Mesothelial cell of epicardium (in vitro differentiated cells): ENCODE results near the gene COMMD3. TPM values are rescaled to one million over a fixed set of nuclear protein-coding genes. Genes with fewer than 3 reads are reported as not detected.

Source experiments
- DNase-seq, 2 experiments: peaks; one replicate each; pipeline ENCODE4 v3.0.0; 2021; ENCODE audit warnings: low spot score in 2 of 2; ENCODE audit not compliant: unreplicated experiment in 2 of 2
- H3K27ac Mint-ChIP-seq: 2 replicates; pipeline ENCODE4 v1.8.0; 2021; ENCODE audit warnings: mixed read lengths
- H3K27me3 Mint-ChIP-seq: 2 replicates; pipeline ENCODE4 v1.8.0; 2021; ENCODE audit warnings: low read depth, mixed read lengths
- H3K36me3 Mint-ChIP-seq: 2 replicates; pipeline ENCODE4 v1.8.0; 2021; ENCODE audit warnings: mixed read lengths
- H3K4me1 Mint-ChIP-seq: 2 replicates; pipeline ENCODE4 v1.8.0; 2021; ENCODE audit warnings: mixed read lengths
- H3K4me3 Mint-ChIP-seq: 2 replicates; pipeline ENCODE4 v1.8.0; 2021; ENCODE audit warnings: mild to moderate bottlenecking, moderate library complexity, mixed read lengths
- H3K9me3 Mint-ChIP-seq: 2 replicates; pipeline ENCODE4 v1.8.0; 2021; ENCODE audit warnings: mixed read lengths
- total RNA-seq: library from RNA; stranded (reverse); gene quantifications from 3 replicates; pipeline ENCODE4 v1.2.1, GENCODE V29; 2021
- TF ChIP-seq, protein P1 (sequence below): fragments of 200-600 bp; sonication (generic); IDR thresholded peaks from one replicate; pipeline ENCODE4 v1.5.0; 2021; ENCODE audit warnings: antibody characterized with exemption; ENCODE audit not compliant: unreplicated experiment

Gene COMMD3
- total RNA-seq, 1 donor from 2014 or later = 57.3 TPM

DNA sequence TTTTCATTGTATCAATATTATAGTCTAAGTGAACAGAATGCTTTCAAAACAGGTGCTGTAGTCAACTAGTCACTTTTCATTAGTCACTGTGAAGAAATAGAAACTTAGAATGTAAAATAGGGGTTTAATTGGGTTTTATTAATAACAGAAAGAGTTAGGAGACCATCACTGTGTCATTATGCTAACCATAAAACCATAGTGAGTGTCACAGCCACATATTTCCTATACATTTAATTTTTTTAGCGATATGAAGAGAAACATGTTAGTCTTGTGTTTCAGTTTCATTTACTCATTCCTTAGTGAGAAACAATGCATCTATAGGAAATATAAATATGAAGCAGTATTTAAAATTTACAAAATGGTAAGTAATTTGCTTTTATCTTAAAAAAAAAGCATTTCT, 51.3 kb downstream of the COMMD3 start:
- H3K27ac Mint-ChIP-seq = no peak overlapping the region
- TF ChIP-seq, protein P1, sequence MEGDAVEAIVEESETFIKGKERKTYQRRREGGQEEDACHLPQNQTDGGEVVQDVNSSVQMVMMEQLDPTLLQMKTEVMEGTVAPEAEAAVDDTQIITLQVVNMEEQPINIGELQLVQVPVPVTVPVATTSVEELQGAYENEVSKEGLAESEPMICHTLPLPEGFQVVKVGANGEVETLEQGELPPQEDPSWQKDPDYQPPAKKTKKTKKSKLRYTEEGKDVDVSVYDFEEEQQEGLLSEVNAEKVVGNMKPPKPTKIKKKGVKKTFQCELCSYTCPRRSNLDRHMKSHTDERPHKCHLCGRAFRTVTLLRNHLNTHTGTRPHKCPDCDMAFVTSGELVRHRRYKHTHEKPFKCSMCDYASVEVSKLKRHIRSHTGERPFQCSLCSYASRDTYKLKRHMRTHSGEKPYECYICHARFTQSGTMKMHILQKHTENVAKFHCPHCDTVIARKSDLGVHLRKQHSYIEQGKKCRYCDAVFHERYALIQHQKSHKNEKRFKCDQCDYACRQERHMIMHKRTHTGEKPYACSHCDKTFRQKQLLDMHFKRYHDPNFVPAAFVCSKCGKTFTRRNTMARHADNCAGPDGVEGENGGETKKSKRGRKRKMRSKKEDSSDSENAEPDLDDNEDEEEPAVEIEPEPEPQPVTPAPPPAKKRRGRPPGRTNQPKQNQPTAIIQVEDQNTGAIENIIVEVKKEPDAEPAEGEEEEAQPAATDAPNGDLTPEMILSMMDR = no peak
- DNase-seq = no peak
- H3K36me3 Mint-ChIP-seq = no peaks in the 10 kb centered on the region
- no peaks in the 10 kb centered on the region for H3K9me3 Mint-ChIP-seq
- no peak overlapping the region for H3K4me3 Mint-ChIP-seq
- no peaks in the 10 kb centered on the region for H3K27me3 Mint-ChIP-seq
- peaks cover 6% of the 10 kb centered on the region for H3K4me1 Mint-ChIP-seq

DNA sequence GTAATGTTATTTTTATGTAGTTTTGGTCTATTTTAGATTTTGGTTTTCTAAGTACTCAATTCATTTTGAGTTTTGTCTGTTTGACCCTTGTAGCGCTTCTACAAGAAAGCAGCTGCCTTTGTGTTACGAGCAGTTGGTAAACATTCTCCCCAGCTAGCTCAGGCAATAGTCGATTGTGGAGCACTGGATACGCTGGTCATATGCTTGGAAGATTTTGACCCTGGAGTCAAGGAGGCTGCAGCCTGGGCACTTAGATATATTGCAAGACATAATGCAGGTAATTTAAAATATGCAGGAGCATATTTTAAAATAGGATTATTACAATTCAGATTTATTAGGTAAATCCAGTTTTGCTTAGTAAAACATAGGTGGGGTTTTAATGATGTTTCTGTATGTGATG, 52.2 kb downstream of the COMMD3 start:
- peaks cover 12% of the 10 kb centered on the region for H3K4me1 Mint-ChIP-seq
- no peak overlapping the region for H3K4me3 Mint-ChIP-seq
- TF ChIP-seq, protein P1 = no peak
- H3K36me3 Mint-ChIP-seq = no peaks in the 10 kb centered on the region
- no peak for DNase-seq
- no peaks in the 10 kb centered on the region for H3K9me3 Mint-ChIP-seq
- no peak overlapping the region for H3K27ac Mint-ChIP-seq
- no peaks in the 10 kb centered on the region for H3K27me3 Mint-ChIP-seq

GRCh38 chr10:22368981-22369380, 52.8 kb downstream of the COMMD3 start:
- H3K4me3 Mint-ChIP-seq = no peak overlapping the region
- no peak for DNase-seq
- H3K27me3 Mint-ChIP-seq = no peaks in the 10 kb centered on the region
- H3K9me3 Mint-ChIP-seq = no peaks in the 10 kb centered on the region
- TF ChIP-seq, protein P1 = no peak
- H3K27ac Mint-ChIP-seq = no peak overlapping the region
- H3K36me3 Mint-ChIP-seq = no peaks in the 10 kb centered on the region
- H3K4me1 Mint-ChIP-seq = peaks cover 12% of the 10 kb centered on the region

DNA sequence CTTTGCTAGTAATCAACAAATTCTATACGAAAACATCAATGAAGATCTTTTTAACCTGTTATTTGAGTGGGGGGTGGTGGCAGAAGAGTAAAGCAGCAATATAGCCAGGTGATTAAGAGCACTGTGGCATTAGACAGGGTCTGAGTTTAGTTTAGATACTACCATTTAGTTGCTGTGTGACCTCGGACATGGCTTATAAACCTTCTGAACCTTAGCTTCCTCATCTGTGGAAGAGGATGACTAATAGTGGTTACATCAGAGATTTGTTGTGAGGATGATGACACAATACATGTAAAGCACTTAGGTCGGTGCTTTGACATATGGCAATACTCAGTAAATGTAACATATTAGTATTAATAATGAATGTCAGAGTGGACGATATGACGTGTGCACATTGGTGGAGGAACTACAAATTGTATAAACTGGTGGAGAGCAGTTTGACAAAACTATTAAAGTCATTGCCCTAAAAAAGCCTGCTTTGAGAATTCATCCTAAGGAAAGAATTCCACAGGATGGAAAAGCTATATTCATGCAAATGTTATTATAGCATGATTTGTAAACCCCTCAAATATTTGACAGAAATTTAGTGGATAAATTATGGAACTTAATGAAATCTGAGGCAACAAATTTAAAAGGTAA, 53.4 kb downstream of the COMMD3 start:
- no peak for DNase-seq
- no peaks in the 10 kb centered on the region for H3K9me3 Mint-ChIP-seq
- no peak overlapping the region for H3K4me3 Mint-ChIP-seq
- H3K27ac Mint-ChIP-seq = no peak overlapping the region
- no peaks in the 10 kb centered on the region for H3K27me3 Mint-ChIP-seq
- TF ChIP-seq, protein P1 = no peak
- no peaks in the 10 kb centered on the region for H3K36me3 Mint-ChIP-seq
- peaks cover 12% of the 10 kb centered on the region for H3K4me1 Mint-ChIP-seq

Other genes with a start within 250 kb of the COMMD3 start
- not detected in 3 replicates for gene EBLN1, start 98.4 kb upstream of the COMMD3 start, total RNA-seq
- 45.2 to 52.3 TPM (median 52.1 TPM) in 3 replicates for gene BMI1, start 4.7 kb downstream of the COMMD3 start, total RNA-seq
- gene SPAG6, start 29.1 kb downstream of the COMMD3 start, total RNA-seq = 0.16 to 0.45 TPM (median 0.18 TPM) in 3 replicates